Measurements from ENCODE around the gene POP4.

The POP4 gene

DNA sequence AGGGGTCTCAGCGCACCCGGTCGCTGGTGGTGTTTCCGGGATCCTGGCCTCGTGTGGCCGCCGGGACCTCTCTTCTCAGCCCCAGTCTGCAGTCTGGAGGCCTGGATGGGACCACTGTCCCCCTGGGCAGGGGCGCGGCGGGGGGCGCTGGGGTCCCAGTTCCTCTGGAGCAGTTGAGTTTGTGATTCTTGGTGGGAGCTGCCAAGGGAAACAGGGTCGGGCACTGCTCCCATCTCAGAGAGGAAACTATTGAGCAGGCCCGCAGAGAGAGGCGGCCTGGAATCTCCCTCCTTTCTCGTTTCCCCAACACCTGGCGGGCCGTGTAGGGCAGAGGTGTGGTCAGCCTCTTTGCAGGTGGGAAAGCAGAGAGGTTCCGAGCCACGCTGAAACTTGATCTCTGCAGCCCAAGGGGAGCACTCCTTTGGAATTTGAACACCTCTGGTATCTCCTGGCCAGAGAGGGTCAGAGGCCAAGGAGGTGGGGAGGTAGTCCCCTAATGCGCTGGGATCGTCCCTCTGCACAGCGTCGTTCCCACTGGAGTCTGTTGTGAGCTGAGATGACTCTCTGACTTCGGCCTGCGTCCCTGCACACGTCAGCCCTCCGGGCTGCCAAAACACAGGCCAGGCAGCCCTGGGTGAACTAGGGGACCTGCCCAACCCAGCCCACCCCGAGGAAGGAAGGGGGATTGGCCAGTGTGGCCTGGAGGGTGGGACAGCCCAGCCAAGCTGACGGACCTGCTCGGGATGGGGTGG is 59.9 kb downstream of the POP4 start:
- peak; percentile 37 for DNase-seq
